ENCODE data around the gene CASZ1.

- TF ChIP-seq CTCF (IDR thresholded peaks at IDR 0.05; ENCODE audit: extremely low read depth in 1 of 2, insufficient read depth in 1 of 2, low read depth in 1 of 2, low read length in 2 of 2) (no peak), POLR2A (IDR thresholded peaks at IDR 0.05; ENCODE audit: low read depth, low read length) (no peak), EZH2 (IDR thresholded peaks at IDR 0.05; ENCODE audit: borderline replicate concordance, low read depth, low read length, severe bottlenecking) (no peak), POLR2AphosphoS5 (IDR thresholded peaks at IDR 0.05; ENCODE audit: insufficient read depth, low read depth, low read length) (no peak)
Observed at GRCh38 chr1:10693152-10693496, 103.3 kb downstream of the CASZ1 start.
